ENCODE results near the gene GALNT18. TPM values are rescaled to one million over a fixed set of nuclear protein-coding genes. Genes with fewer than 3 reads are reported as not detected.

The GALNT18 gene
- total and polyA plus RNA-seq, 2 of the 4 experiments (the other 2 are of a cell fraction), result 9.5 to 11.3 TPM

DNA sequence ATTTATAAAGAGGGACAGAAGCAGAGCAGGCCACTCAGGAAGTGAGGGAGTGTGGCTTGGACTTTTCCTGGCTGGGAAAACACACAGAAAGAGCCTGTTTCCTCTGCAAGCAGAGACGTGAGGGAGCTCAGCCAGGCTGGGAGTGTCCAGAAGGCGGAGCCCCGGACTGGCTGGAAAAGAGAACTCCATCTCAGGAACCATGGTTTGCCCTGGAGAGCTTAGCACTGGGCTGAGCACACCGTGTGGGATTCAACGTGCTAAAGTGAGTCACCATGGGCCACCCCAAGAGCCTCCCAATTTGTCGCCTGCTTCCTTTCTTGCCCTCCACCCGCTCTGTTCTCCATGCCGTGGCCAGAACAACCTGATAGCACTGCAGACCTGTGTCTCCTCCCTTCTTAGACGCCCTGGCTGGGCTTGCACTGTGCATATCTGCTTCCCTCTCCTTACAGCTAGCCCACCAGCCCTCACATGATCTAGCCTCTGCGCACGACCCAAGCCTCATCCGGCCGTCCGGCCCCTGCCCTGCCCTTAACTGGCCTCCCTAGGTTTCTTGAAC, 51.8 kb downstream of the GALNT18 start:
- H3K79me1 ChIP-seq (ENCODE audit: low read depth in 1 of 2, low read length in 2 of 2), result no peaks in the 10 kb centered on the region
- H4K91ac ChIP-seq (ENCODE audit: insufficient read depth, low read depth, low read length), result no peak overlapping the region
- H3K23ac ChIP-seq (ENCODE audit: low read depth, low read length), result no peak overlapping the region
- H2BK20ac ChIP-seq (ENCODE audit: low read depth, low read length), result no peak overlapping the region
- intact Hi-C loops (cut with micrococcal nuclease), result no loop called here
- H2AK9ac ChIP-seq (replicated peaks; ENCODE audit: low read depth, low read length, poor library complexity), result no peak overlapping the region
- no peak overlapping the region for H3K14ac ChIP-seq (replicated peaks; ENCODE audit: low read depth, low read length)
- H2AK5ac ChIP-seq (ENCODE audit: low read depth, low read length), result no peak overlapping the region
- H3K9ac ChIP-seq (ENCODE audit: low read depth, low read length), result no peak overlapping the region
- no peak overlapping the region for H3K18ac ChIP-seq (ENCODE audit: low read depth, low read length)
- no peaks in the 10 kb centered on the region for H3K36me3 ChIP-seq (ENCODE audit: control insufficient read depth, insufficient read depth, low read length)
- H3K27ac ChIP-seq (ENCODE audit: insufficient read depth, low read length), result no peak overlapping the region
- TF ChIP-seq MAZ (IDR thresholded peaks at IDR 0.05; ENCODE audit: borderline replicate concordance, low read depth, low read length) (no peak), CHD1 (IDR thresholded peaks at IDR 0.05; ENCODE audit: low read depth, low read length) (no peak), SMC3 (IDR thresholded peaks at IDR 0.05; ENCODE audit: low read depth, low read length) (no peak), RFX5 (IDR thresholded peaks at IDR 0.05; ENCODE audit: low read depth, low read length) (no peak)
- TF ChIP-seq, protein P1, sequence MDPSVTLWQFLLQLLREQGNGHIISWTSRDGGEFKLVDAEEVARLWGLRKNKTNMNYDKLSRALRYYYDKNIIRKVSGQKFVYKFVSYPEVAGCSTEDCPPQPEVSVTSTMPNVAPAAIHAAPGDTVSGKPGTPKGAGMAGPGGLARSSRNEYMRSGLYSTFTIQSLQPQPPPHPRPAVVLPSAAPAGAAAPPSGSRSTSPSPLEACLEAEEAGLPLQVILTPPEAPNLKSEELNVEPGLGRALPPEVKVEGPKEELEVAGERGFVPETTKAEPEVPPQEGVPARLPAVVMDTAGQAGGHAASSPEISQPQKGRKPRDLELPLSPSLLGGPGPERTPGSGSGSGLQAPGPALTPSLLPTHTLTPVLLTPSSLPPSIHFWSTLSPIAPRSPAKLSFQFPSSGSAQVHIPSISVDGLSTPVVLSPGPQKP (IDR thresholded peaks at IDR 0.05; ENCODE audit: borderline replicate concordance, low read depth, low read length), result no peak
- H3K56ac ChIP-seq (ENCODE audit: extremely low read depth, insufficient read depth, low read length), result no peak overlapping the region
- dilution Hi-C loops (cut with HindIII; ENCODE audit: low sequenced_read_pairs, unreplicated experiment), result no loop called here
- no peak overlapping the region for H2AFZ ChIP-seq (replicated peaks; ENCODE audit: low read length, poor library complexity)
- no peak overlapping the region for H3K4me3 ChIP-seq (ENCODE audit: insufficient read depth, low read depth, low read length)
- H2BK5ac ChIP-seq (ENCODE audit: low read depth, low read length, poor library complexity, severe bottlenecking), result no peak overlapping the region
- peak; percentile 53; the same call in 1 of the 2 replicates for ATAC-seq (ENCODE audit: low read depth)
- no peak for DNase-seq
- no peaks in the 10 kb centered on the region for H3K9me3 ChIP-seq (ENCODE audit: control insufficient read depth, insufficient read depth, low read length)
- 0 out of 2 replicates have a peak, but pooled peaks cover 4% of the 10 kb centered on the region for H4K20me1 ChIP-seq (ENCODE audit: insufficient read depth, low read length)
- no TSS peak for BruUV-seq (replicated peaks)
- H3K4me1 ChIP-seq (ENCODE audit: control insufficient read depth, insufficient read depth, low read length), result peaks cover 4% of the 10 kb centered on the region
- in situ Hi-C loops (cut with MboI; ENCODE audit: low sequenced_read_pairs), result no loop called here
- H3K4ac ChIP-seq (ENCODE audit: low read depth, low read length), result no peak overlapping the region
- H2BK120ac ChIP-seq (ENCODE audit: low read depth, low read length), result no peak overlapping the region
- no peak overlapping the region for H4K5ac ChIP-seq (ENCODE audit: low read depth, low read length)
- H3K4me2 ChIP-seq (ENCODE audit: low read depth, low read length), result no peak overlapping the region
- H4K8ac ChIP-seq (ENCODE audit: low read depth in 2 of 2, low read length in 2 of 2), result no peak overlapping the region; a peak in 1 of 4 replicates
- H3K27me3 ChIP-seq (ENCODE audit: control insufficient read depth, insufficient read depth, low read length), result peaks cover 4% of the 10 kb centered on the region; the same call in 1 of the 2 replicates
- POLR2A ChIA-PET (ENCODE audit: unreplicated experiment), result no interaction called here
- H3K9me1 ChIP-seq (ENCODE audit: insufficient read depth, low read length), result no peaks in the 10 kb centered on the region; the same call in 1 of the 2 replicates
- H2BK15ac ChIP-seq (ENCODE audit: low read depth, low read length), result no peak overlapping the region
- WGBS, 2 experiments (ENCODE audit: extremely low coverage in 2 of 2, insufficient read length in 1 of 2), result 57% methylated on average over 9 of the region's 14 CpGs; no CpG with 5 or more reads in 1 of the 2 experiments
- CTCF ChIA-PET, result no interaction called here

Measured in IMR-90 (cell line).